Tibial artery (tissue), 4 donors: ENCODE measurements around the gene CA10.

Source experiments
- DNase-seq, 2 donors: peaks; one replicate each; pipeline ENCODE4 v3.0.0-alpha.2; 2019
- H3K27ac ChIP-seq, 2 donors: fragments of 200-600 bp; sonication (generic) in 1 of 2; 1 replicate in 1 of 2; 2 replicates in 1 of 2; pipeline ENCODE4 v1.5.1; 2018 to 2019; ENCODE audit warnings: mild to moderate bottlenecking in 1 of 2
- H3K27me3 ChIP-seq, 2 donors: fragments of 200-600 bp; sonication (generic) in 1 of 2; one replicate each; pipeline versions ENCODE4 v1.5.1 to v1.6.0; 2016 to 2019
- H3K36me3 ChIP-seq, 3 donors: fragments of 200-600 bp; sonication (generic) in 2 of 3; one replicate each; pipeline ENCODE4 v1.5.1; 2016 to 2019; ENCODE audit warnings: mild to moderate bottlenecking in 2 of 3
- H3K4me1 ChIP-seq, 4 donors: fragments of 200-600 bp; sonication (generic) in 2 of 4; 1 replicate in 3 of 4; 2 replicates in 1 of 4; pipeline ENCODE4 v1.5.1; 2016 to 2019
- H3K4me3 ChIP-seq, 2 donors: fragments of 200-600 bp; sonication (generic) in 1 of 2; 1 replicate in 1 of 2; 2 replicates in 1 of 2; pipeline ENCODE4 v1.5.1; 2018 to 2019; ENCODE audit warnings: mild to moderate bottlenecking in 2 of 2
- H3K9me3 ChIP-seq, 3 donors: fragments of 200-600 bp; sonication (generic) in 1 of 3; one replicate each; pipeline ENCODE4 v1.5.1; 2016 to 2019
- intact Hi-C: fragments of 100-400 bp; cut with DNase I; formaldehyde crosslinking; loops from one replicate; pipeline ENCODE4 v1.15.0; 2023; ENCODE audit warnings: low total_unique reads
- TF ChIP-seq, protein P1 (sequence below), 2 experiments: fragments of 200-600 bp in 1 of 2; fragments of 450-650 bp in 1 of 2; IDR thresholded peaks; one replicate each; pipeline ENCODE4 v1.5.1; 2017 to 2019; ENCODE audit warnings: antibody characterized with exemption in 2 of 2, mild to moderate bottlenecking in 1 of 2, moderate library complexity in 1 of 2

Gene CA10

GRCh38 chr17:51668963-51669246 is 489.6 kb downstream of the CA10 start:
- Histone ChIP-seq H3K9me3 (no peaks in the 10 kb centered on the region), H3K4me1 (no peaks in the 10 kb centered on the region), H3K27me3 (no peaks in the 10 kb centered on the region), H3K36me3 (no peaks in the 10 kb centered on the region), H3K27ac (no peak overlapping the region), H3K4me3 (no peak overlapping the region)
- no peak for DNase-seq
- TF ChIP-seq, protein P1, sequence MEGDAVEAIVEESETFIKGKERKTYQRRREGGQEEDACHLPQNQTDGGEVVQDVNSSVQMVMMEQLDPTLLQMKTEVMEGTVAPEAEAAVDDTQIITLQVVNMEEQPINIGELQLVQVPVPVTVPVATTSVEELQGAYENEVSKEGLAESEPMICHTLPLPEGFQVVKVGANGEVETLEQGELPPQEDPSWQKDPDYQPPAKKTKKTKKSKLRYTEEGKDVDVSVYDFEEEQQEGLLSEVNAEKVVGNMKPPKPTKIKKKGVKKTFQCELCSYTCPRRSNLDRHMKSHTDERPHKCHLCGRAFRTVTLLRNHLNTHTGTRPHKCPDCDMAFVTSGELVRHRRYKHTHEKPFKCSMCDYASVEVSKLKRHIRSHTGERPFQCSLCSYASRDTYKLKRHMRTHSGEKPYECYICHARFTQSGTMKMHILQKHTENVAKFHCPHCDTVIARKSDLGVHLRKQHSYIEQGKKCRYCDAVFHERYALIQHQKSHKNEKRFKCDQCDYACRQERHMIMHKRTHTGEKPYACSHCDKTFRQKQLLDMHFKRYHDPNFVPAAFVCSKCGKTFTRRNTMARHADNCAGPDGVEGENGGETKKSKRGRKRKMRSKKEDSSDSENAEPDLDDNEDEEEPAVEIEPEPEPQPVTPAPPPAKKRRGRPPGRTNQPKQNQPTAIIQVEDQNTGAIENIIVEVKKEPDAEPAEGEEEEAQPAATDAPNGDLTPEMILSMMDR (IDR thresholded peaks at IDR 0.05) = no peak
- intact Hi-C loops = no loop called here

GRCh38 chr17:51668155-51668962 is 490.2 kb downstream of the CA10 start:
- Histone ChIP-seq H3K4me3 (no peak overlapping the region), H3K9me3 (no peaks in the 10 kb centered on the region), H3K36me3 (no peaks in the 10 kb centered on the region), H3K27me3 (no peaks in the 10 kb centered on the region), H3K27ac (no peak overlapping the region), H3K4me1 (no peaks in the 10 kb centered on the region)
- intact Hi-C loops = no loop called here
- DNase-seq = no peak
- TF ChIP-seq, protein P1 (IDR thresholded peaks at IDR 0.05) = no peak

GRCh38 chr17:51667706-51668083 is 490.8 kb downstream of the CA10 start:
- Histone ChIP-seq H3K4me1 (no peaks in the 10 kb centered on the region), H3K27ac (no peak overlapping the region), H3K36me3 (no peaks in the 10 kb centered on the region), H3K9me3 (no peaks in the 10 kb centered on the region), H3K27me3 (no peaks in the 10 kb centered on the region), H3K4me3 (no peak overlapping the region)
- intact Hi-C loops = no loop called here
- TF ChIP-seq, protein P1 (IDR thresholded peaks at IDR 0.05) = no peak
- no peak for DNase-seq

DNA sequence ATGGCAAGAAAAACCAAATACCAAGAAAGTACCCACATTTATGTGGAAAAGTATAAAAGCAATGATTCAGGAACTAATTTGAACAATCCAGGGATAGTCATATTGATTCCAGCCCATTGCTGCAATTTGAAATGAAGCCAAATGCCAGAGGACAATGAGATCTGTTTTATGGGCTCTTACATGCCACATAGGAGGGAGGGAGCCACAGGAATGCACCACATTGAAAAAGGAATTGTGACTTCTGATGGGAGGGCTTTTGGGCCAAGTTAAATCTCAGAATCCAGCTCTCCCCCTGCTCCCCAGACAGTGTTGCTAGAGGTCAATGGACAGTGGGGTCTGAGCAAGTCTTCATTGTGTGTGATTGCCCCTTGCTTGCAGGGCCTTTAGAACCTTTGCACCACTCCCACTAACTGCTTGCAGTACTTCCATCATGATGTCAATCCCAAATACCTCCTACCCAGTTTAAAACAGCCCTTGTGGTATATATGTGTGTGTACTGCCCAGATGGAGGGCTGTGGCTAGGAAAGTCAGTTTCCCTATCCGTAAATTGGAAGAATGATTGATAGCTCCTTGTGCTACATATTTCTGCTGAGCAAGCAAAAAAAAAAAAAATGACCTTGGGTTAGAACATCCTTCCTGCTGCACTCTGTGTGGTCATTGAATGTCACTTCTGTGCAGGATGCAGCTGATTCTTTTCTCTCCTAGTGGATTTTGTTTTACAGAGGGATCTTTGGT is 491.4 kb downstream of the CA10 start:
- no peaks in the 10 kb centered on the region for H3K4me1 ChIP-seq
- H3K36me3 ChIP-seq = no peaks in the 10 kb centered on the region
- no peak overlapping the region for H3K4me3 ChIP-seq
- H3K27me3 ChIP-seq = no peaks in the 10 kb centered on the region
- H3K9me3 ChIP-seq = no peaks in the 10 kb centered on the region
- intact Hi-C loops = no loop called here
- no peak for DNase-seq
- no peak overlapping the region for H3K27ac ChIP-seq
- TF ChIP-seq, protein P1 (IDR thresholded peaks at IDR 0.05) = no peak

DNA sequence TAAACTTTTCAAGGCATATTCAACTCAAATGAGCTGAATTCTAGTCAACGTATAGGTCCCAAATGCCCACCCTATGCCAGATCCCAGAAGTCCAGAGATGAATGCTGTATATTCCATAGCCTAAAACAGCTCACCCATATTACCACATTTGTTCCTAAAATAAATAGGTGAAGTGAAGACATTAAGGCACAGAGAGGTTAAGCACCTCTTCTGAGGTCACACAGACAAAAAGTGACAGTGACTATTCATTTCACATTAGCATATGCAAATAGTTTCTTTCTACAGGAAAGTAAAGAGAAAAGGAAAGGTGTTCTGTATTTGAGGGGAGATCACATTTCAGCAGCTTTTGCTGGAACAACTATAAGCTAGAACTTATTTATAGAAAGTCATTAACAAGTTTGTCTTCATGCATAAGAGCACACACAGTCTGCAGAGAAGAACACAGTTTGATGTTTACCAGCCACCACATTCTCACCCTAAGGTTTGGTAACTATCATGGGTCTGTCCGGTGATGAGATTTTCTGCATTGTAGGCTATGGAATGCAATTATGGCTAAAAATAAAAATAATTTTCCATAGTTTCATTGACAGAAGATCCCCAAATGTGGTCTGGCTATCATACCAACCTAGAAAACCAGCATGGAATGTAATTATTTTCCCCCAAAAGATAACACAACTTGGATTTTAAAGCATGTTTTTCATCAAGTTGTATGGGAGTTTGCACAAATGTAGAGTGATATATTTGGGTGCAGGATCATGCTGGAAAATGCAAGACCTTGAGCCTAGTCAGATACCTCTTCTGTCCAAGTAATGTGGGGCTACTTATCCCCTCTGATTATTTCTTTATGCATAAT is 496.1 kb downstream of the CA10 start:
- TF ChIP-seq, protein P1 (IDR thresholded peaks at IDR 0.05) = no peak
- DNase-seq = no peak
- Histone ChIP-seq H3K4me1 (no peaks in the 10 kb centered on the region), H3K4me3 (no peak overlapping the region), H3K27ac (no peak overlapping the region), H3K9me3 (no peaks in the 10 kb centered on the region), H3K27me3 (no peaks in the 10 kb centered on the region), H3K36me3 (no peaks in the 10 kb centered on the region)
- intact Hi-C loops = no loop called here
